A673 (cell line): ENCODE results near the gene CAP1. TPM values are rescaled to one million over a fixed set of nuclear protein-coding genes. Genes with fewer than 3 reads are reported as not detected.

Experiments
- BruUV-seq: library from RNA; stranded (reverse); fragments of 400-500 nt; replicated peaks from 2 replicates; lab custom pipeline; 2021; lab: Mats Ljungman, UMichigan
- CTCF ChIA-PET: fragments of 300-600 bp; sonication (Branson Sonifier 250); formaldehyde crosslinking; loops from one replicate; lab custom pipeline; 2022; ENCODE audit warnings: antibody characterized with exemption; lab: Charles Lee
- POLR2A ChIA-PET: fragments of 300-600 bp; sonication (Branson Sonifier 250); formaldehyde crosslinking; loops from one replicate; lab custom pipeline; 2022; ENCODE audit warnings: antibody characterized with exemption; ENCODE audit not compliant: low non-redundant PET; lab: Charles Lee
- DNase-seq: peaks from one replicate; pipeline ENCODE4 v3.0.0-alpha.2; 2015; ENCODE audit warnings: low spot score
- H3K27ac ChIP-seq: fragments of 200-600 bp; sonication (generic); 2 replicates; pipeline ENCODE4 v1.5.1; 2016; ENCODE audit warnings: mixed run types, low read depth, mild to moderate bottlenecking, mixed read lengths, antibody characterized with exemption, low read length; ENCODE audit not compliant: poor library complexity, severe bottlenecking
- H3K27me3 ChIP-seq: fragments of 200-600 bp; sonication (generic); replicated peaks from 2 replicates; pipeline ENCODE4 v1.6.1; 2017; ENCODE audit warnings: mixed run types, low read depth, mild to moderate bottlenecking, mixed read lengths, antibody characterized with exemption, low read length; ENCODE audit not compliant: insufficient read depth, poor library complexity
- H3K36me3 ChIP-seq: fragments of 200-600 bp; sonication (generic); 2 replicates; pipeline ENCODE4 v1.6.1; 2016; ENCODE audit warnings: mixed run types, mild to moderate bottlenecking, mixed read lengths, antibody characterized with exemption, low read length; ENCODE audit not compliant: insufficient read depth, poor library complexity, severe bottlenecking
- H3K4me1 ChIP-seq: fragments of 200-600 bp; sonication (generic); 2 replicates; pipeline ENCODE4 v1.6.1; 2017; ENCODE audit warnings: mixed run types, mild to moderate bottlenecking, mixed read lengths, antibody characterized with exemption, low read length; ENCODE audit not compliant: insufficient read depth, poor library complexity, severe bottlenecking
- H3K4me3 ChIP-seq: fragments of 200-600 bp; sonication (generic); 2 replicates; pipeline ENCODE4 v1.5.1; 2016; ENCODE audit warnings: low read depth, mixed run types, mild to moderate bottlenecking, mixed read lengths, low read length; ENCODE audit not compliant: poor library complexity, severe bottlenecking
- H3K9me3 ChIP-seq: fragments of 200-600 bp; sonication (generic); 2 replicates; pipeline ENCODE4 v1.6.1; 2016; ENCODE audit warnings: mixed run types, low read depth, mild to moderate bottlenecking, mixed read lengths, antibody characterized with exemption, low read length; ENCODE audit not compliant: poor library complexity, severe bottlenecking
- CTCF ChIP-seq: fragments of 300-800, 200-600 bp; sonication (generic); conservative IDR thresholded peaks from 2 replicates; pipeline ENCODE4 v1.5.1; 2017; ENCODE audit warnings: low read depth, mild to moderate bottlenecking, antibody characterized with exemption, low read length, moderate library complexity, mixed read lengths
- EZH2 ChIP-seq: fragments of 200-600 bp; sonication (generic); IDR thresholded peaks from 2 replicates; pipeline ENCODE4 v1.6.1; 2017; ENCODE audit warnings: borderline replicate concordance, low read depth, mild to moderate bottlenecking, mixed read lengths, antibody characterized with exemption, low read length; ENCODE audit not compliant: poor library complexity, severe bottlenecking
- intact Hi-C: fragments of 100-400 bp; cut with micrococcal nuclease; formaldehyde crosslinking; loops from one replicate; pipeline ENCODE4 v1.10.0; 2022; ENCODE audit not compliant: unreplicated experiment
- total RNA-seq: library from RNA; stranded (reverse); gene quantifications from 2 replicates; pipeline ENCODE4 v1.2.3, GENCODE V29; 2021

The CAP1 gene
- total RNA-seq, 1 experiment from 2014 or later: 285 TPM

GRCh38 chr1:40102896-40103295 lies 62.4 kb downstream of the CAP1 start:
- Histone ChIP-seq H3K4me1 (no peaks in the 10 kb centered on the region), H3K27ac (no peak overlapping the region), H3K9me3 (peaks cover 9% of the 10 kb centered on the region), H3K4me3 (no peak overlapping the region), H3K36me3 (no peaks in the 10 kb centered on the region), H3K27me3 (no peaks in the 10 kb centered on the region)
- intact Hi-C loops: no loop called here
- no TSS peak for BruUV-seq
- CTCF ChIA-PET: no interaction called here
- no peak for DNase-seq
- TF ChIP-seq CTCF (no peak), EZH2 (no peak)
- POLR2A ChIA-PET: no interaction called here

- DNase-seq: no peak
- TF ChIP-seq CTCF (no peak), EZH2 (no peak)
- Histone ChIP-seq H3K9me3 (peaks cover 10% of the 10 kb centered on the region), H3K36me3 (no peaks in the 10 kb centered on the region), H3K27me3 (no peaks in the 10 kb centered on the region), H3K27ac (no peak overlapping the region), H3K4me3 (no peak overlapping the region), H3K4me1 (no peaks in the 10 kb centered on the region)
- BruUV-seq: no TSS peak
- ChIA-PET POLR2A (no interaction called here), CTCF (no interaction called here)
- intact Hi-C loops: no loop called here
Measured at GRCh38 chr1:40105028-40105427, 64.5 kb downstream of the CAP1 start.

- Histone ChIP-seq H3K27me3 (peaks cover 4% of the 10 kb centered on the region), H3K36me3 (no peaks in the 10 kb centered on the region), H3K4me3 (no peak overlapping the region), H3K4me1 (no peaks in the 10 kb centered on the region), H3K9me3 (peaks cover 15% of the 10 kb centered on the region), H3K27ac (no peak overlapping the region)
- ChIA-PET CTCF (no interaction called here), POLR2A (no interaction called here)
- intact Hi-C loops: no loop called here
- BruUV-seq: no TSS peak
- no peak for TF ChIP-seq EZH2
- no peak for TF ChIP-seq CTCF
- no peak for DNase-seq
Measured at GRCh38 chr1:40107290-40107959, 66.9 kb downstream of the CAP1 start.
